Type B pancreatic cell (in vitro differentiated cells): ENCODE measurements around the gene IQGAP2. TPM values are rescaled to one million over a fixed set of nuclear protein-coding genes. Genes with fewer than 3 reads are reported as not detected.

ENCODE experiments used
- DNase-seq: peaks from one replicate; pipeline ENCODE4 v3.0.0; 2021; ENCODE audit warnings: mixed read lengths; ENCODE audit not compliant: unreplicated experiment; ENCODE audit errors: extremely low spot score
- H3K27ac Mint-ChIP-seq: 2 replicates; pipeline ENCODE4 v1.8.0; 2021; ENCODE audit warnings: mild to moderate bottlenecking, mixed read lengths
- H3K27me3 Mint-ChIP-seq: 2 replicates; pipeline ENCODE4 v1.8.0; 2021; ENCODE audit warnings: mixed read lengths
- H3K36me3 Mint-ChIP-seq: 2 replicates; pipeline ENCODE4 v1.8.0; 2021; ENCODE audit warnings: mixed read lengths
- H3K4me1 Mint-ChIP-seq: one replicate; pipeline ENCODE4 v1.8.0; 2021; ENCODE audit warnings: mixed read lengths; ENCODE audit not compliant: unreplicated experiment
- H3K4me3 Mint-ChIP-seq: 2 replicates; pipeline ENCODE4 v1.8.0; 2021; ENCODE audit warnings: mild to moderate bottlenecking, mixed read lengths
- H3K9me3 Mint-ChIP-seq: 2 replicates; pipeline ENCODE4 v1.8.0; 2021; ENCODE audit warnings: mixed read lengths
- total RNA-seq: library from RNA; stranded (reverse); gene quantifications from 2 replicates; pipeline ENCODE4 v1.2.1, GENCODE V29; 2021; ENCODE audit warnings: low replicate concordance
- TF ChIP-seq, protein P1 (sequence below): fragments of 200-600 bp; sonication (generic); conservative IDR thresholded peaks from 2 replicates; pipeline ENCODE4 v1.5.0; 2021; ENCODE audit warnings: antibody characterized with exemption, mild to moderate bottlenecking

The IQGAP2 gene
- total RNA-seq, 1 donor from 2014 or later = 24.7 TPM

- Mint-ChIP-seq H3K36me3 (no peaks in the 10 kb centered on the region), H3K4me1 (no peaks in the 10 kb centered on the region), H3K27me3 (peaks cover 32% of the 10 kb centered on the region), H3K27ac (peak overlapping the region; percentile 57), H3K9me3 (no peaks in the 10 kb centered on the region), H3K4me3 (peak overlapping the region; percentile 90)
- no peak for DNase-seq
- TF ChIP-seq, protein P1, sequence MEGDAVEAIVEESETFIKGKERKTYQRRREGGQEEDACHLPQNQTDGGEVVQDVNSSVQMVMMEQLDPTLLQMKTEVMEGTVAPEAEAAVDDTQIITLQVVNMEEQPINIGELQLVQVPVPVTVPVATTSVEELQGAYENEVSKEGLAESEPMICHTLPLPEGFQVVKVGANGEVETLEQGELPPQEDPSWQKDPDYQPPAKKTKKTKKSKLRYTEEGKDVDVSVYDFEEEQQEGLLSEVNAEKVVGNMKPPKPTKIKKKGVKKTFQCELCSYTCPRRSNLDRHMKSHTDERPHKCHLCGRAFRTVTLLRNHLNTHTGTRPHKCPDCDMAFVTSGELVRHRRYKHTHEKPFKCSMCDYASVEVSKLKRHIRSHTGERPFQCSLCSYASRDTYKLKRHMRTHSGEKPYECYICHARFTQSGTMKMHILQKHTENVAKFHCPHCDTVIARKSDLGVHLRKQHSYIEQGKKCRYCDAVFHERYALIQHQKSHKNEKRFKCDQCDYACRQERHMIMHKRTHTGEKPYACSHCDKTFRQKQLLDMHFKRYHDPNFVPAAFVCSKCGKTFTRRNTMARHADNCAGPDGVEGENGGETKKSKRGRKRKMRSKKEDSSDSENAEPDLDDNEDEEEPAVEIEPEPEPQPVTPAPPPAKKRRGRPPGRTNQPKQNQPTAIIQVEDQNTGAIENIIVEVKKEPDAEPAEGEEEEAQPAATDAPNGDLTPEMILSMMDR = no peak
Measured at GRCh38 chr5:76716456-76717157, 313.5 kb downstream of the IQGAP2 start.

DNA sequence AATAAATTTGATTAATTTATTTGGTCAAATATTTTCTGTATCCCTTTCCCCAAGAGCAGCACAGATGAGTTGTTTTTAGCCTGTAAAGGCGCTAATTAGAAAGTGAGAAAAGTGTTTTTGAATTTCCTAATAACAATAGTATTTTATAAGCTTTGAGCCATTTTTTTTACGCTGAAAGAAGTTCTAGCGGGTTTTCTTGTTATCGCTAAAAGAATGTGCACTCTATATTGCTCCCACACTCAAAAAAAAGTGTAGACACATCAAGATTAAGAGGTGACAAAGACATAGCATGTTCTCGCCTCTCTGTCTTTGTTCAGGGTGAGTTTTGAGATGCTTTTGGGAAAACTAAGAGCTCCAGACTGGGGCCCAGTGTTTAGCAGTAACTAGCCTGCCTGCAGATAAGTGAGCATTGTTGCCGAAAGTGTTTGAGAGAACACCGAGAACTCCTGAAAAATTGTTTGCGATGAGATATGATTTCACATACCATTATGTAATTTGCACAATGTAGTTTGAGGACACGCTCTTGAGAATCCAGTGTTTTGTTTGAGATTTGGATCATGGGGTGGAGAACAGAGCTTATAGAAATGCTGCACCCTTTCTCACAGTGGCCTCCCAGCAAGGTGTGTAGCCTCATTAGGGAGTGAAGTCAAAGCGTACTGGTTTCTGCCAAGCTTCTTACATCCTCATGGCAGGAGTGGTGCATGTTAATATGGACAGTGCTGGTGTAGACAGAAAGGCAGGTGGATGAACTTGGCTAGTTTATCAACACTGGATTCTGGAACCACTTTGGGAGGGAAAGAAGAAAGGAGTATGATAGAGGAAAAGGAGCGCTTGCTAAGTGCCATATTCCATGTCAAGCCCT is 314.4 kb downstream of the IQGAP2 start:
- H3K27ac Mint-ChIP-seq = peak overlapping the region; percentile 57
- no peak for DNase-seq
- H3K4me1 Mint-ChIP-seq = no peaks in the 10 kb centered on the region

DNA sequence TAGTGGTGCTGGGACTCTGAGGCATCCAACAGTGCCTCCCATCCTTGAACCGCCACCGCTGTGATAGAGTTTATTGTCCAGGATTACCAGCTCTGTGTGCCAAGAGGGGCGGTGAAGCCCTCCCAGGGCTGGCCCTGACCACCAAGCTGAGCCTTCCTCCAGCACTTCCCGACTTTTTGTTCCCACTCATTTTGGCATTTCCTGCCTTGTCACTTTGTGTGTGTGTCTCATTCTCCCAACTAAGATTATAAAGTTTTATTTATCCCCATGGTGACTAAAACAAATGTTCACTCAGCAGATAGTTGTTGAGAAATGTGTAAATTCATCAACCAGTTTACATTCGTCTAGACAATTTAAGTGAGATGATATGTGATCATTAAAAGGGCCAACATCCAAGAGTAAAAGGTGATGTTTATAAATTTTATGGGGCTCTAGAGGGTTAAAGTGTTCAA is 315.3 kb downstream of the IQGAP2 start:
- H3K9me3 Mint-ChIP-seq = no peaks in the 10 kb centered on the region
- H3K4me3 Mint-ChIP-seq = peak overlapping the region; percentile 59
- H3K4me1 Mint-ChIP-seq = no peaks in the 10 kb centered on the region
- H3K36me3 Mint-ChIP-seq = no peaks in the 10 kb centered on the region
- DNase-seq = no peak
- no peak overlapping the region for H3K27ac Mint-ChIP-seq
- peaks cover 32% of the 10 kb centered on the region for H3K27me3 Mint-ChIP-seq
- TF ChIP-seq, protein P1 = no peak

More for the DNA sequence above, 314.4 kb downstream of the IQGAP2 start:
- Mint-ChIP-seq H3K9me3 (no peaks in the 10 kb centered on the region), H3K36me3 (no peaks in the 10 kb centered on the region), H3K4me3 (peak overlapping the region; percentile 90), H3K27me3 (peaks cover 32% of the 10 kb centered on the region)
- TF ChIP-seq, protein P1 = no peak

DNA sequence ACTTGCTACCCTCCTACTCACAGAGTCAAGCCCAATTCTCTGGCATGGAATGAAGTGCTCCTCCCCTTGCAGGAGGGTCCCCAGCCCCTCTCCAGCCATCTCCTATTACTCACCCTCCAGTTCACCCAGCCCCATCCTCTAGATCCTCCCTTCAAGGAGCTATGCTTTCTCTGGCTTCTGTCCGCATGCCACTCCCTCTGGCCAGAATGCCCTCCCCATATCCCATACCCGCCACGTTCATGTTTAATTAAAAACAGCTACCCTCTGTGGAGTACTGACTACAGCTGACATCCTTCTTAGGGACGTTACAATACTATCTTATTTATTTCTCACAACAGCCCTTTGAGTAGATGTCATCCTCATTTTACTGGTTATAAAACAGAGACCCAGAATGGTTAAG is 315.8 kb downstream of the IQGAP2 start:
- TF ChIP-seq, protein P1 = no peak
- Mint-ChIP-seq H3K36me3 (no peaks in the 10 kb centered on the region), H3K4me3 (peak overlapping the region; percentile 60), H3K9me3 (no peaks in the 10 kb centered on the region), H3K27ac (no peak overlapping the region), H3K4me1 (no peaks in the 10 kb centered on the region), H3K27me3 (peaks cover 27% of the 10 kb centered on the region)
- DNase-seq = no peak

- DNase-seq = no peak
- no peak overlapping the region for H3K27ac Mint-ChIP-seq
- TF ChIP-seq, protein P1 = no peak
- H3K36me3 Mint-ChIP-seq = peaks cover 4% of the 10 kb centered on the region
- no peaks in the 10 kb centered on the region for H3K9me3 Mint-ChIP-seq
- H3K4me1 Mint-ChIP-seq = no peaks in the 10 kb centered on the region
- no peak overlapping the region for H3K4me3 Mint-ChIP-seq
- H3K27me3 Mint-ChIP-seq = peaks cover 10% of the 10 kb centered on the region
Measured at GRCh38 chr5:76720988-76721569, 318.0 kb downstream of the IQGAP2 start.
